ENCODE results near the gene RPS18.

DNA sequence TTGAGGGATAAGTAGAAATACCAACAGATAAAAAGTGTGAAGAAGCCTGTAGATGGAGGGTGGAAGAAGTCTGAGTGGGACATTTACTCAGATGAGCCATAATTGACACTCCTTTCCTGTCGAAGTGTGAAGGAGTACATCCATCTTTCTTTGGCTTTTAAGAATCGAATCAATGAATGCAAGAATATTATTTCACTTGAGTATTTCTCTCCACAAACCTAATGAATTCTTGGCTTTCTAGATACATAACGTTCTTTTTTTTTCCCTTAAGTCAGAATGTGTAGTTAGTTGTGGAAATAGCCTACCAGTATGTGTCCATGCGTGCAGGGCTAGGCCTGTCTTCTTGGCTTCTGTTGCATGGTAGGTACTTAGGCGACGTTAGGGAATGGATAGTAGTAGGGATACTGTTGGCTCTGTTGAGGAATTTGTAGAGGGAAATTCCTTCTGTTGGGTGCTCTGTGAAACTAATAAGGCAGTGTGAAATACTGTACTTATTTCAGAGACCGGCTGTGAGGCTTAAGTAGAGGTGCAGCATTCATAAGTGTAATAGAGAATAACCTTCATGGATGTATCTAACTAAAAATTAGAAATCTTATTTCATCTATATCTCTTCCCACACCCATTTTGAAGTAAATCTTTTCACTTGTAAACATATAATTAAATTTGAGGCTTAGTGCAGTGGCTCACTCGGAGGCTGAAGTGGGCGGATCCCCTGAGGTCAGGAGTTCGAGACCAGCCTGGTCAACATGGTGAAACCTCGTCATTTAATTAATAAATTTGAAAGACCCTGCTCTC, 1.5 kb downstream of the RPS18 start:
- TF ChIP-seq, protein P1, sequence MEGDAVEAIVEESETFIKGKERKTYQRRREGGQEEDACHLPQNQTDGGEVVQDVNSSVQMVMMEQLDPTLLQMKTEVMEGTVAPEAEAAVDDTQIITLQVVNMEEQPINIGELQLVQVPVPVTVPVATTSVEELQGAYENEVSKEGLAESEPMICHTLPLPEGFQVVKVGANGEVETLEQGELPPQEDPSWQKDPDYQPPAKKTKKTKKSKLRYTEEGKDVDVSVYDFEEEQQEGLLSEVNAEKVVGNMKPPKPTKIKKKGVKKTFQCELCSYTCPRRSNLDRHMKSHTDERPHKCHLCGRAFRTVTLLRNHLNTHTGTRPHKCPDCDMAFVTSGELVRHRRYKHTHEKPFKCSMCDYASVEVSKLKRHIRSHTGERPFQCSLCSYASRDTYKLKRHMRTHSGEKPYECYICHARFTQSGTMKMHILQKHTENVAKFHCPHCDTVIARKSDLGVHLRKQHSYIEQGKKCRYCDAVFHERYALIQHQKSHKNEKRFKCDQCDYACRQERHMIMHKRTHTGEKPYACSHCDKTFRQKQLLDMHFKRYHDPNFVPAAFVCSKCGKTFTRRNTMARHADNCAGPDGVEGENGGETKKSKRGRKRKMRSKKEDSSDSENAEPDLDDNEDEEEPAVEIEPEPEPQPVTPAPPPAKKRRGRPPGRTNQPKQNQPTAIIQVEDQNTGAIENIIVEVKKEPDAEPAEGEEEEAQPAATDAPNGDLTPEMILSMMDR (conservative IDR thresholded peaks at IDR 0.05; ENCODE audit: low read depth, low read length), result no peak
- no peak for TF ChIP-seq POLR2A (IDR thresholded peaks at IDR 0.05; ENCODE audit: low read depth, low read length)
